ENCODE measurements around the gene RPL10A.
A peak's percentile ranks its signal among the peaks of the same experiment; 100 is the strongest.
"Not testable (repeated sequence)": the region's sequence is repeated elsewhere in the genome, so short reads cannot be mapped to it uniquely, and the experiment has no call there.

The RPL10A gene

DNA sequence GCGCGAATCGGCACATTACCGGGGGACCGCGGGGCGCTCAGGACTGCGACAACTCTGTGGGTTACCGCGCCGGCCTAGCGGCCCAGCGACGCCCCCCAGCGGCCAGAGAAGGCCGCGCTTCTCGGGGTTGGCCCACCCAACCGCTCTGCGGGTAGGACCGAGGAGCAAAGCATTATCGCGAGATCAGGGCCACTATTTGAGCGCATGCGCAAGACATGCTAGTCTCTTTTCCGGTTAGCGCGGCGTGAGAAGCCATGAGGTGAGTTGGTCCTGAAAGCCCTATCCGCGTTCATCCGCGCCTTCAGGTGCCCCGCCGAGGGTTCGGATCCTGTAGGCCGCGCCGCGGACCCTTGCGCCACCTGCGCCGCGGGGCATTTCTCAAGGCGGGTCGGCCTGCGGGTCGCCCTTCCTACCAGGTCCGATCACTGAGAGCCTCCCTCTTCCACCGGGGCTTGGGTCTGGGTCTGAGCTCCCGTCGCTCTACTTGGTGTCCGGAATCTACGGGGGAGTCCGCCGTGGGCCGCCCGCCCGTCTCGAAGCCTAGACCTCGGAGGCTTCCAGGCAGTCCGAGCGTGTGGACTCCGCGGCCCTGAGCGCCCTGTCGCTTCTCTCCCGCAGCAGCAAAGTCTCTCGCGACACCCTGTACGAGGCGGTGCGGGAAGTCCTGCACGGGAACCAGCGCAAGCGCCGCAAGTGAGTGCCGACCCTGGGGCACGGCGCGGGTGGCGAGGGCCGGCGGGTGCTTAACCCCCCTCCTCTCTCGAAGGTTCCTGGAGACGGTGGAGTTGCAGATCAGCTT lies at the start of gene RPL10A:
TSS of gene RPL10A (plus strand) at position 221 of the 799 bp plus-strand sequence. CDS start at position 255, 34 bp downstream.
- DNase-seq: peak; percentile 96

DNA sequence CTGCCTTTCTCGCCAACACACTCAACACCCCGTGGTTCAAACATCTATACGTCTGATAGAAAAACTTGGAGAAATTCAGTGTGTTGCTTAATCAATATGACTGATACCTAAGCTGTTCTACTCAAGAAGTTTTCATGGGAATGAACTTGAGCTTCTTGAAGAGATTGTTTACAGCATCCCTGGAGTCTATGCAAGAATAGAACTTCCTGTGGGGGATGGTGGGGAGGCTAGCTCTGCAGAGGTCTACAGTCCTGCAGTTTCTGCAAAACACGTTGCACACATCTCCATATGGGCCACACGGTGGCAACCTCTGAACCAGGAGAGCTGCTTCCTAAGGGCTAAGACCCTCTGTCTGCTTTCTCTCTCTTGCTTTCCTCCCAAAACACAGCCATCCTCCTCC lies 48.8 kb upstream of the RPL10A start:
- DNase-seq: no peak

DNA sequence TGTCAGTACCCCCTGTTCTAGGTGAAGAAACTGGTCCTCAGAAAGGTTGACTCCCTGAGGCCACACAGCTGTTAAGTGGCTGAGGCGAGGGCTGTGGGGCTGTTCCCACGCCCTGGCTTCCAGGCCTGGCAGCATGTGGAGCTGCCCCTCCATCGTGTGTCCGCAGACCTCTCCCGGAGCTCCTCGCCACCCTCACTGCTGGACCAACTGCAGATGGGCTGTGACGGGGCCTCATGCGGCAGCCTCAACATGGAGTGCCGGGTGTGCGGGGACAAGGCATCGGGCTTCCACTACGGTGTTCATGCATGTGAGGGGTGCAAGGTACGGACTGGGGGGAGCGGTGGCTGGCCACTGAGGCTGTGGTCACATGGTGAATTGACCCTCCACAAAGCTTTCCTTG lies 48.2 kb upstream of the RPL10A start:
- DNase-seq: no peak

DNA sequence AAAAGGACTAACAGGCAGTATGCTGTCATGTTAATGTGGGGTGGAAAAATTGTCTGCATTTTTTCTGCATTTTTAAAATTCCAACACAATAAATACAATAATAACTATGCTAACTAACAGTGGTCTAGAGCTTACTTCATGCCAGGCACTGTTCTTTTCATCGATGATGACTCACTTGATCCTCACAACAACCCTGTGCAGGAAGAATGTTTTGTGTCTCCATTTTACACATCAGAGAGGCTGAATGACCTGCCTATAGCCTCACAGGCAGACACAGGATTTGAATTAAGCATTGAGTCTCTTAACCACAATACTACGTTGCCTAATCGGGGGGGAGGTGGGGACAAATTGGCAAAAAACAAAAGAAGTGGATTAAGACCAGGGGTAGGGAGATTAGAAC lies 42.9 kb upstream of the RPL10A start:
- DNase-seq: no peak

DNA sequence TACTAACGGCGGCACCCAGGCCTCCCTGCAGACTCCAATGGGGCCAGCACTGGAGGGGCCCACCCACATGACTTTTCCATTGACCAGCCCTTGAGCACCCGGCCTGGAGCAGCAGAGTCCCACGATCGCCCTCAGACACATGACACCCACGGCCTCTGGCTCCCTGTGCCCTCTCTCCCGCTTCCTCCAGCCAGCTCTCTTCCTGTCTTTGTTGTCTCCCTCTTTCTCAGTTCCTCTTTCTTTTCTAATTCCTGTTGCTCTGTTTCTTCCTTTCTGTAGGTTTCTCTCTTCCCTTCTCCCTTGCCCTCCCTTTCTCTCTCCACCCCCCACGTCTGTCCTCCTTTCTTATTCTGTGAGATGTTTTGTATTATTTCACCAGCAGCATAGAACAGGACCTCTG lies 42.1 kb upstream of the RPL10A start:
- DNase-seq: no peak

DNA sequence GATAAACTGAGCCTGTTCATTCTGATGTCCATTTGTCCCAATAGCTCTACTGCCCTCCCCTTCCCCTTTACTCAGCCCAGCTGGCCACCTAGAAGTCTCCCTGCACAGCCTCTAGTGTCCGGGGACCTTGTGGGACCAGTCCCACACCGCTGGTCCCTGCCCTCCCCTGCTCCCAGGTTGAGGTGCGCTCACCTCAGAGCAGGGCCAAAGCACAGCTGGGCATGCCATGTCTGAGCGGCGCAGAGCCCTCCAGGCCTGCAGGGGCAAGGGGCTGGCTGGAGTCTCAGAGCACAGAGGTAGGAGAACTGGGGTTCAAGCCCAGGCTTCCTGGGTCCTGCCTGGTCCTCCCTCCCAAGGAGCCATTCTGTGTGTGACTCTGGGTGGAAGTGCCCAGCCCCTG lies 40.8 kb upstream of the RPL10A start:
- DNase-seq: no peak

DNA sequence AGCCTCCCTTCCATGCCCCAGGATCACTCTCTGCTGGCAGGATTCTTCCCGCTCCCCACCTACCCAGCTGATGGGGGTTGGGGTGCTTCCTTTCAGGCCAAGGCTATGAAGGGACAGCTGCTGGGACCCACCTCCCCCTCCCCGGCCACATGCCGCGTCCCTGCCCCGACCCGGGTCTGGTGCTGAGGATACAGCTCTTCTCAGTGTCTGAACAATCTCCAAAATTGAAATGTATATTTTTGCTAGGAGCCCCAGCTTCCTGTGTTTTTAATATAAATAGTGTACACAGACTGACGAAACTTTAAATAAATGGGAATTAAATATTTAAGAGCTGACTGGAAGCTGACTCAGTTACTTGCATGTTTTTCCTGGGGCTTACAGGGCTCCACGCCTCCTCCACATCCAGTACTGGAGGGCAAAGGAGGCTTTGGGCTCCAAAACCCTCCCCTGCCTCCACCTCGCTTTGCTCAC lies 40.3 kb upstream of the RPL10A start:
- DNase-seq: no peak

DNA sequence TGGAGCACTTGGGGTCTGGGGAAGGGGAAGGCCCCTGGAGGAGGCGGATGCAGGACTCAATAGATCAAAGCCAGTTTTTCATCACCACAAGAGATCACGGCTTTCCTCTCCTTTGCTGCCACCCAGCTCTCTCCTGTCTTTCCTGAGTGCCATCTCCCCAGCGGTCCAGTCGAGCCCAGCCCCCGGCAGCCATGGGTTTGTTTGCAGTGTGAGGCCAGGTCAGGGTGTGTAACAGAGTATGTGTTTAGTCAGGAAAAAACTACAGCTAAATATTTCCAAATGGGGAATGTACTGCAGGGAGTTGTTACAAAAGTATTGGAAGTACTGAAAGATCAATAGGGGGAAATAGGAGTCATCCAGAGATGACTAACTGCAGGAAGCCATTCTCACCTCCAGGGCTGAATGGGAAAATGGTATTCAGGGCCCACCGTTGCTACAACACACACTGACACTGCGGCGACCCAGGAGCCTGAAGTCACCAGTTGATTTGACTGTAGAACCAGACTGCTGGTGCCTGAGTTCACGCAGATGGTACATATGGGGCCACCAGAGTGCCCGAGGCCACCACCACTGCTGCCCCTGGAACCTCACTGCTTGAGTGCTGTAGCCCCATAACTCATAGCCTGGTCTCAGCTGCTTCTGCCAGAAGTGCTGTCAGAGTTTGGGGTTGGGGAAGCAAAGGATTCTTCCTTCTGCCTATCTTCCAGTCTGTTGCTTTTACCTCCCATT lies 39.6 kb upstream of the RPL10A start:
- DNase-seq: no peak

DNA sequence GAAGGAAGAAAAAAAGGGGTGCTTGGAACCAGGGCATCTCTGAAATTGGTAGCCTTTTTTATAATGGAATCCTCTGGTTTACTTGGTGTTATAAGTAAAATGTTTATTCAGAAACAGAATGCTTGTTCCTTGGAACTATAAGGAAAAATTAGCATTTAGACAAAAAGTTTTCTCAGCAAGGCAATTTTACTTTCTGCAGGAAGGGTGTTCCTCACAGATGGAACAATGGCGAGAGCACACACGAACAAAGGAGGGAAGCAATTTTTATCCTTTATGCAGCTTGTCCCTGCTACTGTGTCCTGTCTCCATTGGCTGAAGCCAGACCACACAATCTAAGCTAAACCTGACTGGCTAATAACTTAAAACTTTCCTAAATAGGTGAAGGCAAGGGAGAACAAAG lies 38.7 kb upstream of the RPL10A start:
- DNase-seq: no peak

DNA sequence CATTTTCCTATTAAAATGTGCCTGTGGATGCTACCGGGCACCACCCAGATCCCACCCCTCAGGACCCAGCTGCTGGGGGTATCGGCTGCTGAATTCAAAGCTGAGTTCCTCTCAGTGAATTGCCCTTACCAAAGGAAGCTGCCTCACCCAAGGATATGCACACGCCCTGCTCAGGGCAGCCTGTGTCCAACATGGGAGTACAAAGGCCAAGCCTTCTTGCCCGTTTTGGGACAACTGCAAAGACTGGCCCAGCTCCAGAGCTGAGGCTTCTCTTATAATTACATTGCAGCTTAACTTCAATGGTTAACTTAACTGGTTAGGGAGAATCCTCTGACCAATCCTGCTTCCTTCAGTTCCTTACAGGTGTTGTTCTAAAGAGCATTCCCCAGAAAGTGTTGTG lies 35.9 kb upstream of the RPL10A start:
- DNase-seq: no peak

DNA sequence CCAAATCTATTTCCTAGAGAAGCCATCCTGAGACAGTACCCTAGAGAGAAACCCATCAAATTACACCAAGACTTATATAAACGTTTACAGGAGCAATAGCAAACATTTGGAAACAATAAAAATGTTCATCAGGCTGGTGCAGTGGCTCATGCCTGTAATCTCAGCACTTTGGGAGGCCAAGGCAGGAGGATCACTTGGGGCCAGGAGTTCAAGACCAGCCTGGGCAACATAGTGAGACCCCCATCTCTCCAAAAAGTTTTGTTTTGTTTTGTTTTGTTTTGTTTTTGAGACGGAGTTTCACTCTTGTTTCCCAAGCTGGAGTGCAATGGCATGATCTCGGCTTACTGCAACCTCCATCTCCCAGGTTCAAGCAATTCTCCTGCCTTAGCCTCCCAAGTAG lies 35.5 kb upstream of the RPL10A start:
- DNase-seq: not testable (repeated sequence)

DNA sequence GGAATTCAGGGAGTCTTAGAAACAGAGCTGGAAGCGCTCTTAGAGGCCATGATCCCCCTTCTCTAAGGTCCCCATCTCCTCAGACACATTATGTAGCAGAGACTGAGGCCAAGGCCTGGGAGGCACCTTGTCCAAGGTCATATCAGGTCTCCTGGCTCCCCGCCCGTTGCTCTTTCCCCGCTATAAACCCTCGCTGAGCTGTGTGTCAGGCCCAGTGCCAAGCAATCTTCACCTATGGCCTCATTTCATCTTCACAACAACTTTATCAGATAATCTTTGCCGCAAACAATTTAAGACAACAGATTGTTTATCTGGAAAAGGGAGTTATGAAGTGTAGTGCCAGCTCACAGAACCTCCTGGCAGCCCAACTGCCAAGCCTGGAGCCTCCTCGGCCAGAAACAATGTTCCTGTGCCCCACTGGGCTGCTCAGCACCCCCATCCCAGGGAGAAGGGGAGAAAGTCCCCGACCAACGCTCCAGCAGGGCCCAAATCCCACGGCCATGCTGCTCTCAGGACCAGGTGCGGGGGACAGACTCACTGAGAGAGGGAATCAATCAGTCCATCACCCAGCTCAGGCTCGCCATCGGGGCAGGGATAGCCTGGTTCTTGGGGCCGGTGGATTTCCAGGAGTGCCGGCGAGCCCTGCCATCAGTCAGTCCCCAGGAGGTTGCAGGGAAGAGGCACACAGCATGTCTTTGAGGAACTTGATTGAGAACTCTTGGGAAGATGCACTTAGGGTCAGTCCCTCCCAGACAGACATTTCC lies 32.9 kb upstream of the RPL10A start:
- no peak for DNase-seq

DNA sequence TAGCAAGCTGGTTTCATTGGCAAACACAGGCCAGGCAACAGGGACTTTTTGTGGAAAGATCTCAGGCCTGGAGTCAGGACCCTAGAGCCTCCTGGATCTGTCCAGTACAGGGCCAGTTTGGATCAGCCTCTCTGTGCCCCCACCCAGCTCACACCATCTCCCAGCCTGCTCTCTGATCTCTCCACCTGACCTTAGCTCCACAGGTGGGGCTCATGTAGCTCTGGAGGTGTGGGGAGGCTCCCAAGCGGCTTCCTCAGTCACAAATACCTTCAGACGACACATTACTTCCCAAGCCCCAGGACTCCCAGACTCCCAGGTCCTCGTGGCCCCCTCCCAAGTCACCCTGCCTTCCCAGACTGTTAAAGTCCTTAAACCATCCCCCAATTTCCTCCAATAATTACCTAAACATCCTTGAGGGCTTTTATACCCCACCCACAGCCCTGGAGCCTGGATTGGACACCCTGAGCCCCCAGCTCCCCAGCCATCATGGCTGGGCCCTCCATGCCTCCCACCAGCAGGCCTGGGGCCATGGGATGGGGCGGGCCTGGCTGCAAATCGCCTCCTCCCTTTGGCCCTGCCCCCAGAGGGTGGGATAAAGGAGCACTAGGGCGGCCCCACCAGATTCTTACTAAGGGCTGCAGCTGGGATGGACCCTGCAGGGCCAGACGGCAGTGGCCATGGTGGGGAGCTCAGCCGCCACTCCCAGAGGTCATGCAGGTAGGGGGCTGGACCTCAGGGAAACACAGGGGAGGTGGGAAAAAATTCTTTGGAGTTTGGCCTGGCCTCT lies 31.9 kb upstream of the RPL10A start:
- DNase-seq: no peak

DNA sequence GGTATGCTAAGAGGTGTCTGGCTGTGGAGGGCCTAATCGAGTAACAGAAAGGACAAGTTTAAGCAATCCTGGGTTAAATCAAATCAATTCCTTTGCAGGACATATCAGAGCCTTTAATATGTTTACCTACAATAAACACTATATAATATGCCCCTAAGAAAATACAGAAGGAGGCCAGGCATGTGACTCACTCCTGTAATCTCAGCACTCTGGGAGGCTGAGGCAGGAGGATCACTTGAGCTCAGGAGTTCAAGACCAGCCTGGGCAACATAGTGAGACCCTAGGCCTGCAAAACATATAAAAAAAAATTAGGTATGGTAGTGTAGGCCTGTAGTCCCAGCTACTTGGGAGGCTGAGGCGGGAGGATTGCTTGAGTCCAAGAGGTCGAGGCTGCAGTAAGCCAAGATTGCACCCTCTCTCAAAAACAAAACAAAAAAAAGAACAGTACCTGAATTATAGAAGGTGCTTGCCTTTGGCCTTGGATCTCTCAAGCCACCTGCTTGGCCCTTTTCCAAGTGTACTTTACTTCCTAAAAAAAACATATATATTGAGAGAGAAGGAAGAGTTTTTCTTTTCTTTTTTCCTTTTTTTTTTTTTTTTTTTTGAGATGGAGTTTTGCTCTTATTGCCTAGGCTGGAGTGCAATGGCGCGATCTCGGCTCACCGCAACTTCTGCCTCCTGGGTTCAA lies 29.7 kb upstream of the RPL10A start:
- DNase-seq: not testable (repeated sequence)

DNA sequence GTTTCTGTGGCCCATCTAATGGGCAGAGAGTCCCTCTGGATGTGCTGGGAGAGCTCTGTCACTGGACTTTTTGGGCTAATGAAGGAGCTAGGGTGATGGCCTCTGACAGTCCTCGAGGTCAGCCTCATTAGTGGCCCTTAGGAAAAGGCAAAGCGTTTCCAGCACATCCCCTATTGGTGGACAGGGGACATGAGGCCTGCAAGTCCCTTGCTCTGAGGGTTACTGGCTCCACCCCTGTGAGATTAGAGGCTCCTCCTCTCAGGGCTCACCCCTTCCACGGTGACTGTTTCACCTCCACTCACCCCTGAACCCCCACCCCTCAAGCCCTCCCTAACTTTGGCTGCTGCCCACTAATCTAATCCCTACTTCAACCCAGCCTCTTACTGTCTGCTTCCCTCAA lies 28.9 kb upstream of the RPL10A start:
- DNase-seq: no peak

DNA sequence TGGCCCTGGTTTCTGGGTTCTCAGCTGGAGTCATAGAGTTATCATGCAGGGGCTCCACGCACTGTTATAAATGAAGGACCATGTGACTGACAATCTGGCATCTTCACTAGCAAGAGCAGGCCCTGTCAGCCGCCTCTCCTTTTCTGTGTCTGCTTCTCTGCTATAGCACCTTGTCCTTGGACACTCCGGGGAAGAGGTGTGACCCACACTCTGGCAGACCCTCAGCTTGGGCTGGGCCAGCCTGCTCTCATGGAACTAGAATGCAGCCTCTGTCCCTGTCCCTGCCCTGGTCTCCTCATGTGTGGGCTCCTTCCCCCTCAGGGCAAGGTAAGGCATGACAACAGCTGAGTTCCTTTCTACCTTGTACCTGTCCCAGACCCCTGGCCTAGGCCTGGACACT lies 27.0 kb upstream of the RPL10A start:
- DNase-seq: no peak

DNA sequence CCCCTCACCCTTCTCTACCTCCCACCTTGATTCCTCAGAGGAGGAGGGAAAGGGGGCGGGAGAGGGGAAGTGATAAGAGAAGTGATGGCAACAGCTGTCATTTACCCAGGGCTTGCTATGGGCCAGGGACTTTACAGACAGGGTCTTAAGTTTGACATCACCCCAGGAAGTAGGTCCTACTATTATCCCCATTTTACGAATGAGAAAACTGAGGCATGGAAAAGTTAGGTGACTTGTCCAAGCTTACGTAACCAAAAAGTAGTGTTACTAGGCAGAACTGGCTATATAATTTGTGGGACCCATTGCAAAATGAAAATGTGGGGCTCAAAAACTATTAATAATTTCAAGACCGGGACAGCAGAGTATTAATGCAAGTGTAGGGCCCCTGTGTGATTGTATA lies 26.6 kb upstream of the RPL10A start:
- no peak for DNase-seq

DNA sequence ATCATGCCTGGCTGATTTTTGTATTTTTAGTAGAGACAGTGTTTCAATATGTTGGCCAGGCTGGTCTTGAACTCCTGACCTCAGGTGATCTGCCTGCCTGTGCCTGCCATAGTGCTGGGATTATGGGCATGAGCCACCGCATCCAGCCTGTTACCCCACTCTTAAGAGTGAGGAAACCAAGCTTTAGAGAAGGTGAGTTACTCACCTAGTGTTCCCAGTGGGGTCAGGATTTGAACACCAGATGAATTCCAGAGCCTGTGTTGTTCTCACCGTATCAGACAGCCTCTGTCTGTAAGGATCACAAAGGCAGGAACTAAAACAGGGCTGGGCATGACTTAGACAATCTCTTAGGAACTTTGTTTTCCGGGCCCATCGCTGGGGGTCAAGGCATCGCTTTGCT lies 25.5 kb upstream of the RPL10A start:
- no peak for DNase-seq

DNA sequence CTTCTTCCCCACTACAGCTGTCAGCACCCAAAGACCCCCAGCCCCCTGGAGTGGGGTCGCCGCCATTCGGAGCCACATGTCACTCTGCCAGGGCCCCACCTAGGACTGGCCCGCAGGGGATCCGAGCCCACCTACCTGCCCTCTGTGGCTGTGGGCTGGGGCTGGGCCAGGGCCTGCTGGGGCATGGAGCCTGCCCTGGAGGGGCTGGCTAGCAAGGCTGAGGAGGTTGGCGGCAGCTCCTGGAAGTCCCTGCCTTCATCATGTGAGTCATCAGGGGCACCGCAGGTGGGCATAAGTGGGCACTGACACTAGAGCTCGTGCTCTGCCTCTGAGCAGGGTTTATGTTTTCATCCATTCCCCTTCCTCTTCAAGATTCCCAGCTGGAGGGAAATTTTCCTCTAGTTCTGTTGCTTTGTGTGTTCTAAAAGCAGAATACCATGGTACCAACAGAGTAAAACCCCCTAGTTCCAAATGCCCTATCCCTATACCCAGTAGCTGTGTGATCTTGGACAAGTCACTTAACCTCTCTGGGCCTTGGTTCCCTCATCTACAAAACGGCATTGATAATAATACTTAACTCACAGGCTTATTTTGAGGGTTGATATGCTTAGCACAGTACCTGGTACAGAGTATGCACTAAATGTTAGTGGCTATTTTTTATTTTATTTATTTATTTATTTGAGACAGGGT lies 24.7 kb upstream of the RPL10A start:
- DNase-seq: no peak

DNA sequence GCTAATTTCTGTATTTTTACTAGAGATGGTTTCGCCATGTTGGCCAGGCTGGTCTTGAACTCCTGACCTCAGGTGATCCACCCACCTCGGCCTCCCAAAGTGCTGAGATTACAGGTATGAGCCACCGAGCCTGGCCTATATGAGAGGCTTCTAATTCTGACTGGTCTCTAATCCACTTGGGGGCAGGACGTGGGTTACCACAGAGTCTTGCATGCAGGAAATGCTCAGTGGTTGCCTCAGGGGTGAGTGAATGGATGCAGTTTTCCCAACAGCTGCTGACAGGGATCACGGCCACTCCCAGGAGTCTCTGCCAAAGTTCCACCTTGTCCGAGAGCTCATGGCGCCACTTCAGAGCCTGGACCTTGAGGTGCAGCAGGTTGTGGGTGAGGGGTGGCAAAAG lies 22.5 kb upstream of the RPL10A start:
- no peak for DNase-seq

DNA sequence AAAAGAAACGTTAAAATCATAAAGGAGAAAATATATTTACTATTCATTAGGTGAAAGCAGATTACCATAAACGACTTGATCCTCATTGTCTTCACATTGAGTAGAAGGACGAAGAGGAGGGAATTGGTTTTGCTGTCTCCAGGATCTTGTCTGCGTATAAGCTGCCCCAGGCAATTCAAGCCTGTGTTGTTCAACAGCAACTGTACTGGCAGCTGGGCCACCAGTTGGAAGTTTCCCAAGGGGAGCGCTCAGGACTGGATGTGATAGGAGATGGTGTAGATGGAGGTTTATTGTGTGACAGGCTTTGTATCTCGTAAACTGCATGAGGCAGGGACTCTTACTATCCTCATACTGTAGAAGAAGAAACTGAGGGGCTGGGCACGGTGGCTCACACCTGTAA lies 20.0 kb upstream of the RPL10A start:
- no peak for DNase-seq
